A673 (cell line): ENCODE results near the gene KCTD18. TPM values are rescaled to one million over a fixed set of nuclear protein-coding genes. Genes with fewer than 3 reads are reported as not detected.

Experiments used
- BruUV-seq: library from RNA; stranded (reverse); fragments of 400-500 nt; replicated peaks from 2 replicates; lab custom pipeline; 2021; lab: Mats Ljungman, UMichigan
- CTCF ChIA-PET: fragments of 300-600 bp; sonication (Branson Sonifier 250); formaldehyde crosslinking; loops from one replicate; lab custom pipeline; 2022; ENCODE audit warnings: antibody characterized with exemption; lab: Charles Lee
- POLR2A ChIA-PET: fragments of 300-600 bp; sonication (Branson Sonifier 250); formaldehyde crosslinking; loops from one replicate; lab custom pipeline; 2022; ENCODE audit warnings: antibody characterized with exemption; ENCODE audit not compliant: low non-redundant PET; lab: Charles Lee
- DNase-seq: peaks from one replicate; pipeline ENCODE4 v3.0.0-alpha.2; 2015; ENCODE audit warnings: low spot score
- H3K27ac ChIP-seq: fragments of 200-600 bp; sonication (generic); 2 replicates; pipeline ENCODE4 v1.5.1; 2016; ENCODE audit warnings: mixed run types, low read depth, mild to moderate bottlenecking, mixed read lengths, antibody characterized with exemption, low read length; ENCODE audit not compliant: poor library complexity, severe bottlenecking
- H3K27me3 ChIP-seq: fragments of 200-600 bp; sonication (generic); replicated peaks from 2 replicates; pipeline ENCODE4 v1.6.1; 2017; ENCODE audit warnings: mixed run types, low read depth, mild to moderate bottlenecking, mixed read lengths, antibody characterized with exemption, low read length; ENCODE audit not compliant: insufficient read depth, poor library complexity
- H3K36me3 ChIP-seq: fragments of 200-600 bp; sonication (generic); 2 replicates; pipeline ENCODE4 v1.6.1; 2016; ENCODE audit warnings: mixed run types, mild to moderate bottlenecking, mixed read lengths, antibody characterized with exemption, low read length; ENCODE audit not compliant: insufficient read depth, poor library complexity, severe bottlenecking
- H3K4me1 ChIP-seq: fragments of 200-600 bp; sonication (generic); 2 replicates; pipeline ENCODE4 v1.6.1; 2017; ENCODE audit warnings: mixed run types, mild to moderate bottlenecking, mixed read lengths, antibody characterized with exemption, low read length; ENCODE audit not compliant: insufficient read depth, poor library complexity, severe bottlenecking
- H3K4me3 ChIP-seq: fragments of 200-600 bp; sonication (generic); 2 replicates; pipeline ENCODE4 v1.5.1; 2016; ENCODE audit warnings: low read depth, mixed run types, mild to moderate bottlenecking, mixed read lengths, low read length; ENCODE audit not compliant: poor library complexity, severe bottlenecking
- H3K9me3 ChIP-seq: fragments of 200-600 bp; sonication (generic); 2 replicates; pipeline ENCODE4 v1.6.1; 2016; ENCODE audit warnings: mixed run types, low read depth, mild to moderate bottlenecking, mixed read lengths, antibody characterized with exemption, low read length; ENCODE audit not compliant: poor library complexity, severe bottlenecking
- CTCF ChIP-seq: fragments of 300-800, 200-600 bp; sonication (generic); conservative IDR thresholded peaks from 2 replicates; pipeline ENCODE4 v1.5.1; 2017; ENCODE audit warnings: low read depth, mild to moderate bottlenecking, antibody characterized with exemption, low read length, moderate library complexity, mixed read lengths
- EZH2 ChIP-seq: fragments of 200-600 bp; sonication (generic); IDR thresholded peaks from 2 replicates; pipeline ENCODE4 v1.6.1; 2017; ENCODE audit warnings: borderline replicate concordance, low read depth, mild to moderate bottlenecking, mixed read lengths, antibody characterized with exemption, low read length; ENCODE audit not compliant: poor library complexity, severe bottlenecking
- intact Hi-C: fragments of 100-400 bp; cut with micrococcal nuclease; formaldehyde crosslinking; loops from one replicate; pipeline ENCODE4 v1.10.0; 2022; ENCODE audit not compliant: unreplicated experiment
- total RNA-seq: library from RNA; stranded (reverse); gene quantifications from 2 replicates; pipeline ENCODE4 v1.2.3, GENCODE V29; 2021

Gene KCTD18
- total RNA-seq, 1 experiment from 2014 or later: 12.2 TPM

GRCh38 chr2:200469708-200470211, 40.1 kb downstream of the KCTD18 start:
- BruUV-seq: no TSS peak
- ChIA-PET CTCF (no interaction called here), POLR2A (no interaction called here)
- H3K27ac ChIP-seq: no peak overlapping the region
- intact Hi-C loops: loop anchor here (2.0 kb wide), 1 partner anchor 489 kb away; no protein-coding TSS in a partner anchor
- H3K9me3 ChIP-seq: no peaks in the 10 kb centered on the region
- H3K4me3 ChIP-seq: no peak overlapping the region
- H3K27me3 ChIP-seq: no peaks in the 10 kb centered on the region
- no peaks in the 10 kb centered on the region for H3K36me3 ChIP-seq
- no peaks in the 10 kb centered on the region for H3K4me1 ChIP-seq
- DNase-seq: no peak
- TF ChIP-seq CTCF: no peak
- no peak for TF ChIP-seq EZH2

GRCh38 chr2:200467806-200468681, 41.8 kb downstream of the KCTD18 start:
- POLR2A ChIA-PET: no interaction called here
- intact Hi-C loops: no loop called here

GRCh38 chr2:200466425-200467418, 43.1 kb downstream of the KCTD18 start:
- no peaks in the 10 kb centered on the region for H3K4me1 ChIP-seq
- ChIA-PET POLR2A (interaction anchor here (0.6 kb wide), 1 partner anchor 128 kb away, joined by 3 read pairs; no protein-coding TSS in a partner anchor), CTCF (no interaction called here)
- H3K4me3 ChIP-seq: no peak overlapping the region
- intact Hi-C loops: no loop called here
- no peaks in the 10 kb centered on the region for H3K27me3 ChIP-seq
- BruUV-seq: no TSS peak
- no peak for DNase-seq
- no peak for TF ChIP-seq CTCF
- TF ChIP-seq EZH2: no peak
- no peaks in the 10 kb centered on the region for H3K36me3 ChIP-seq
- no peaks in the 10 kb centered on the region for H3K9me3 ChIP-seq
- no peak overlapping the region for H3K27ac ChIP-seq

More at GRCh38 chr2:200467806-200468681, 41.8 kb downstream of the KCTD18 start:
- no peak for TF ChIP-seq EZH2
- no peaks in the 10 kb centered on the region for H3K36me3 ChIP-seq
- DNase-seq: no peak
- CTCF ChIA-PET: no interaction called here
- H3K4me1 ChIP-seq: no peaks in the 10 kb centered on the region
- H3K27me3 ChIP-seq: no peaks in the 10 kb centered on the region
- H3K27ac ChIP-seq: no peak overlapping the region
- no TSS peak for BruUV-seq
- H3K9me3 ChIP-seq: no peaks in the 10 kb centered on the region
- no peak overlapping the region for H3K4me3 ChIP-seq
